Activated CD4-positive, CD25-positive, alpha-beta regulatory T cell treated with anti-CD3 and anti-CD28 coated beads, Interleukin-2, amount 50 U/mL, for 72 hours (primary cell): ENCODE data around the gene SNRK.
A peak's percentile ranks its signal among the peaks of the same experiment; 100 is the strongest.

Experiments used
- DNase-seq: peaks from one replicate; pipeline ENCODE4 v3.0.0; 2021

The SNRK gene

GRCh38 chr3:43286115-43286840 is at the start of gene SNRK:
SNRK (plus strand) TSS chr3:43286540; CDS start chr3:43303204, 16,664 bp downstream.
- DNase-seq: peak; percentile 98

- no peak for DNase-seq
These were observed 47.5 kb upstream of the SNRK start for GRCh38 chr3:43238801-43239200.

GRCh38 chr3:43239755-43240154 is 46.6 kb upstream of the SNRK start:
- DNase-seq: no peak

- no peak for DNase-seq
These were observed 42.5 kb upstream of the SNRK start for GRCh38 chr3:43243590-43244587.

- DNase-seq: no peak
These were observed 41.6 kb upstream of the SNRK start for GRCh38 chr3:43244694-43245093.

GRCh38 chr3:43246976-43247375 is 39.4 kb upstream of the SNRK start:
- no peak for DNase-seq

GRCh38 chr3:43247561-43248184 is 38.7 kb upstream of the SNRK start:
- no peak for DNase-seq

GRCh38 chr3:43248185-43248583 is 38.2 kb upstream of the SNRK start:
- no peak for DNase-seq

- no peak for DNase-seq
These were observed 37.4 kb upstream of the SNRK start for GRCh38 chr3:43248973-43249372.

- no peak for DNase-seq
These were observed 36.9 kb upstream of the SNRK start for GRCh38 chr3:43249405-43249804.

- DNase-seq: no peak
These were observed 33.0 kb upstream of the SNRK start for GRCh38 chr3:43253294-43253693.

GRCh38 chr3:43254125-43254524 is 32.2 kb upstream of the SNRK start:
- DNase-seq: no peak

GRCh38 chr3:43255662-43256061 is 30.7 kb upstream of the SNRK start:
- DNase-seq: no peak

- no peak for DNase-seq
These were observed 29.5 kb upstream of the SNRK start for GRCh38 chr3:43256714-43257461.

- DNase-seq: no peak
These were observed 28.5 kb upstream of the SNRK start for GRCh38 chr3:43257850-43258249.

GRCh38 chr3:43259626-43260025 is 26.7 kb upstream of the SNRK start:
- DNase-seq: no peak

- DNase-seq: no peak
These were observed 25.9 kb upstream of the SNRK start for GRCh38 chr3:43260412-43260811.

GRCh38 chr3:43262194-43262593 is 24.1 kb upstream of the SNRK start:
- DNase-seq: no peak

GRCh38 chr3:43266451-43266850 is 19.9 kb upstream of the SNRK start:
- DNase-seq: no peak

- no peak for DNase-seq
These were observed 19.3 kb upstream of the SNRK start for GRCh38 chr3:43266995-43267394.

GRCh38 chr3:43268636-43269035 is 17.7 kb upstream of the SNRK start:
- no peak for DNase-seq

- DNase-seq: no peak
These were observed 16.3 kb upstream of the SNRK start for GRCh38 chr3:43270078-43270477.

GRCh38 chr3:43273416-43273815 is 12.9 kb upstream of the SNRK start:
- no peak for DNase-seq
